Measurements from ENCODE around the gene VPS16.

The VPS16 gene

GRCh38 chr20:2903686-2904085 lies 63.1 kb downstream of the VPS16 start:
- Histone ChIP-seq H3K4me3 (replicated peaks; ENCODE audit: insufficient read depth, low read length) (no peak overlapping the region), H3K27ac (replicated peaks) (no peak overlapping the region), H3K27me3 (ENCODE audit: insufficient read depth, poor library complexity, severe bottlenecking) (no peaks in the 10 kb centered on the region)
- DNase-seq (ENCODE audit: low read depth in 1 of 2, low spot score in 1 of 2): no peak
- TF ChIP-seq POLR2AphosphoS5 (IDR thresholded peaks at IDR 0.05; ENCODE audit: low read depth) (no peak), CTCF (IDR thresholded peaks at IDR 0.05; ENCODE audit: insufficient read depth, low read length) (no peak)

DNA sequence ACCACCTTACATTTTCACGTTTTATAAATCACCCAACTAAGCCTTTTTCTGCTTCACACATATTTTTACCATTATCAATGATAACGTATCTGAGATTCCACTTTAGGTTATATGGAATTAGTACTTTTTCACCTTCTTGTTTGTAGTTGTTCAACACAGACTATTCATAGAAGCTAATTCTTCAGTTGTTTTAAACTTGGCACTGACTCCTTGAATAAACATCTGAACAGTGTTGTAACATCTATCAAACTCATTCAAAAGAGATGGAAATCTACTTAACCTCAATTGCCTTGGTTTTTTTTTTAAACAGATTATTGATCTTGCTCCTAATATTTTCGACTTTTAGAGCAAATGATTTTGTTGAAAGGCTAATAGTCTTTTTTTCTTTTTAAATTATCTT lies 67.0 kb downstream of the VPS16 start:
- Histone ChIP-seq H3K4me3 (replicated peaks; ENCODE audit: insufficient read depth, low read length) (no peak overlapping the region), H3K27me3 (ENCODE audit: insufficient read depth, poor library complexity, severe bottlenecking) (no peaks in the 10 kb centered on the region), H3K27ac (replicated peaks) (no peak overlapping the region)
- no peak for DNase-seq (ENCODE audit: low read depth in 1 of 2, low spot score in 1 of 2)
- TF ChIP-seq GABPA (IDR thresholded peaks at IDR 0.05; ENCODE audit: low read depth) (no peak), CTCF (IDR thresholded peaks at IDR 0.05; ENCODE audit: insufficient read depth, low read length) (no peak), SPI1 (IDR thresholded peaks at IDR 0.05; ENCODE audit: borderline replicate concordance, low read depth) (no peak), POLR2AphosphoS5 (IDR thresholded peaks at IDR 0.05; ENCODE audit: low read depth) (no peak)
- TF ChIP-seq, protein P1, sequence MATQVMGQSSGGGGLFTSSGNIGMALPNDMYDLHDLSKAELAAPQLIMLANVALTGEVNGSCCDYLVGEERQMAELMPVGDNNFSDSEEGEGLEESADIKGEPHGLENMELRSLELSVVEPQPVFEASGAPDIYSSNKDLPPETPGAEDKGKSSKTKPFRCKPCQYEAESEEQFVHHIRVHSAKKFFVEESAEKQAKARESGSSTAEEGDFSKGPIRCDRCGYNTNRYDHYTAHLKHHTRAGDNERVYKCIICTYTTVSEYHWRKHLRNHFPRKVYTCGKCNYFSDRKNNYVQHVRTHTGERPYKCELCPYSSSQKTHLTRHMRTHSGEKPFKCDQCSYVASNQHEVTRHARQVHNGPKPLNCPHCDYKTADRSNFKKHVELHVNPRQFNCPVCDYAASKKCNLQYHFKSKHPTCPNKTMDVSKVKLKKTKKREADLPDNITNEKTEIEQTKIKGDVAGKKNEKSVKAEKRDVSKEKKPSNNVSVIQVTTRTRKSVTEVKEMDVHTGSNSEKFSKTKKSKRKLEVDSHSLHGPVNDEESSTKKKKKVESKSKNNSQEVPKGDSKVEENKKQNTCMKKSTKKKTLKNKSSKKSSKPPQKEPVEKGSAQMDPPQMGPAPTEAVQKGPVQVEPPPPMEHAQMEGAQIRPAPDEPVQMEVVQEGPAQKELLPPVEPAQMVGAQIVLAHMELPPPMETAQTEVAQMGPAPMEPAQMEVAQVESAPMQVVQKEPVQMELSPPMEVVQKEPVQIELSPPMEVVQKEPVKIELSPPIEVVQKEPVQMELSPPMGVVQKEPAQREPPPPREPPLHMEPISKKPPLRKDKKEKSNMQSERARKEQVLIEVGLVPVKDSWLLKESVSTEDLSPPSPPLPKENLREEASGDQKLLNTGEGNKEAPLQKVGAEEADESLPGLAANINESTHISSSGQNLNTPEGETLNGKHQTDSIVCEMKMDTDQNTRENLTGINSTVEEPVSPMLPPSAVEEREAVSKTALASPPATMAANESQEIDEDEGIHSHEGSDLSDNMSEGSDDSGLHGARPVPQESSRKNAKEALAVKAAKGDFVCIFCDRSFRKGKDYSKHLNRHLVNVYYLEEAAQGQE (IDR thresholded peaks at IDR 0.05; ENCODE audit: insufficient replicate concordance, low read depth): no peak

- no peak for DNase-seq (ENCODE audit: low read depth in 1 of 2, low spot score in 1 of 2)
- Histone ChIP-seq H3K4me3 (replicated peaks; ENCODE audit: insufficient read depth, low read length) (no peak overlapping the region), H3K27me3 (ENCODE audit: insufficient read depth, poor library complexity, severe bottlenecking) (no peaks in the 10 kb centered on the region), H3K27ac (replicated peaks) (no peak overlapping the region)
- TF ChIP-seq GABPA (IDR thresholded peaks at IDR 0.05; ENCODE audit: low read depth) (no peak), POLR2AphosphoS5 (IDR thresholded peaks at IDR 0.05; ENCODE audit: low read depth) (no peak), CTCF (IDR thresholded peaks at IDR 0.05; ENCODE audit: insufficient read depth, low read length) (no peak), SPI1 (IDR thresholded peaks at IDR 0.05; ENCODE audit: borderline replicate concordance, low read depth) (no peak)
- TF ChIP-seq, protein P1 (IDR thresholded peaks at IDR 0.05; ENCODE audit: insufficient replicate concordance, low read depth): no peak
These were observed 69.4 kb downstream of the VPS16 start for GRCh38 chr20:2909953-2910352.

DNA sequence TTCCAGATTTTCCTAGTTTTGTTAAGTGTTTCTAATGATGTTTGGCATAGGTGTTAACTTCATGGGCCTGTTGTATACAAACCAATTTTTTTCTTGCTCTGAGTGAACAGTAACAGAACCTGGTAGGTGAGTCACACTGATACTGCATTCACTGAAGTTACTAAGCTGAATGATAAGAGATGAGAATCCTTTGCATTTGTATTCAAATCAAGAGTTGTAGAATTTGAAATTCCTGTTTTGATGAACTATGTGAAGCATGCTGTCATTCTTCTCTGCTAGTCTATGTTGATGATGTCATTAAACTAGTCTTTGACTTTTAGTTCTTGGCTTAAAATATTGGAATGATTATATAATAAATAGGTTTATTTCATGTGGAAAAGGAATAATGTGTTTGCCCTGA lies 70.7 kb downstream of the VPS16 start:
- Histone ChIP-seq H3K4me3 (replicated peaks; ENCODE audit: insufficient read depth, low read length) (no peak overlapping the region), H3K27me3 (ENCODE audit: insufficient read depth, poor library complexity, severe bottlenecking) (no peaks in the 10 kb centered on the region), H3K27ac (replicated peaks) (no peak overlapping the region)
- DNase-seq (ENCODE audit: low read depth in 1 of 2, low spot score in 1 of 2): no peak
- no peak for TF ChIP-seq GABPA (IDR thresholded peaks at IDR 0.05; ENCODE audit: low read depth)
- TF ChIP-seq POLR2AphosphoS5 (IDR thresholded peaks at IDR 0.05; ENCODE audit: low read depth): no peak
- TF ChIP-seq, protein P1 (IDR thresholded peaks at IDR 0.05; ENCODE audit: insufficient replicate concordance, low read depth): no peak
- no peak for TF ChIP-seq SPI1 (IDR thresholded peaks at IDR 0.05; ENCODE audit: borderline replicate concordance, low read depth)
- TF ChIP-seq CTCF (IDR thresholded peaks at IDR 0.05; ENCODE audit: insufficient read depth, low read length): no peak
